Aorta (tissue), 5 donors: Measurements from ENCODE around the gene ECT2L. TPM values are rescaled to one million over a fixed set of nuclear protein-coding genes. Genes with fewer than 3 reads are reported as not detected.

Experiments
- ATAC-seq: fragments of 200-7000 bp; cut with Tn5 transposase; one replicate; pipeline ENCODE4 v1.9.1; 2022; ENCODE audit warnings: moderate library complexity; ENCODE audit not compliant: low FRiP score
- DNase-seq, 2 donors: peaks; one replicate each; pipeline ENCODE4 v3.0.0-alpha.2; 2020
- H3K27ac ChIP-seq, 2 donors: one replicate each; pipeline ENCODE4 v1.5.1; 2013; ENCODE audit warnings: low read length in 2 of 2, mild to moderate bottlenecking in 2 of 2, moderate library complexity in 2 of 2, control low read depth in 1 of 2, inconsistent platforms in 1 of 2, low read depth in 1 of 2
- H3K27me3 ChIP-seq, 2 donors: one replicate each; pipeline ENCODE4 v1.6.1; 2013; ENCODE audit warnings: control low read depth in 1 of 2, low read length in 1 of 2, mild to moderate bottlenecking in 1 of 2, moderate library complexity in 1 of 2; ENCODE audit not compliant: insufficient read depth in 2 of 2, control insufficient read depth in 1 of 2
- H3K36me3 ChIP-seq, 2 donors: one replicate each; pipeline ENCODE4 v1.6.1; 2013; ENCODE audit warnings: control low read depth in 1 of 2, low read length in 1 of 2, mild to moderate bottlenecking in 1 of 2; ENCODE audit not compliant: insufficient read depth in 2 of 2, control insufficient read depth in 1 of 2
- H3K4me1 ChIP-seq, 2 donors: one replicate each; pipeline ENCODE4 v1.6.1; 2013; ENCODE audit warnings: low read length in 2 of 2, control low read depth in 1 of 2, mild to moderate bottlenecking in 1 of 2, moderate library complexity in 1 of 2; ENCODE audit not compliant: insufficient read depth in 2 of 2, control insufficient read depth in 1 of 2
- H3K4me3 ChIP-seq, 2 donors: one replicate each; pipeline ENCODE4 v1.5.1; 2013; ENCODE audit warnings: low read length in 2 of 2, control low read depth in 1 of 2, mild to moderate bottlenecking in 1 of 2
- H3K9me3 ChIP-seq: one replicate; pipeline ENCODE4 v1.6.1; 2013; ENCODE audit warnings: mild to moderate bottlenecking, low read length; ENCODE audit not compliant: control insufficient read depth
- WGBS, 2 donors: extraction: QIAGEN DNeasy Blood & Tissue Kit; methylation state at CpG; one replicate each; pipeline ENCODE4 v1.1.7; 2013; 5-methylcytosine and 5-hydroxymethylcytosine counted together
- intact Hi-C, 2 donors: fragments of 100-400 bp; cut with DNase I; formaldehyde crosslinking; loops; one replicate each; pipeline versions ENCODE4 v1.14.2 to v1.15.0; 2022
- polyA plus RNA-seq, 2 donors: library from polyadenylated mRNA; stranded (reverse); fragments of 200-250 nt; gene quantifications; one replicate each; pipeline ENCODE4 v1.2.3, GENCODE V29; 2013
- total RNA-seq, 2 donors: library from RNA; stranded (reverse); fragmentation: NEBNext Ultra II Directional; extraction: Animal tissue kit (Norgen Biotek cat#: 25700); gene quantifications; one replicate each; pipeline ENCODE4 v1.2.1, GENCODE V29; 2021
- donor health status: healthy with polysubstance abuse.
- donor health status: Bipolar disorder and iron deficiency.
- donor health status: DM: no; HTN: no; CAD: no.
- donor health status: DM: no; HTN: no; CAD: no.
- donor health status: DM: yes; HTN: yes; CAD: no.

ECT2L gene
- total and polyA plus RNA-seq, 4 donors: 0.19 to 2.7 (median 0.30) TPM; not detected in 1

GRCh38 chr6:138863321-138863720, 67.4 kb downstream of the ECT2L start:
- no peak for ATAC-seq
- H3K27ac ChIP-seq: no peak overlapping the region
- WGBS, 2 donors: 21 to 29% methylated on average over 9 of the region's 9 CpGs
- peaks cover 0 to 4% of the 10 kb centered on the region in 2 donors for H3K4me1 ChIP-seq
- H3K27me3 ChIP-seq: no peaks in the 10 kb centered on the region
- no peak overlapping the region for H3K4me3 ChIP-seq
- intact Hi-C loops: no loop called here
- H3K36me3 ChIP-seq: no peaks in the 10 kb centered on the region
- no peaks in the 10 kb centered on the region for H3K9me3 ChIP-seq
- DNase-seq: peak in 1 of 2 donors; percentile 50

DNA sequence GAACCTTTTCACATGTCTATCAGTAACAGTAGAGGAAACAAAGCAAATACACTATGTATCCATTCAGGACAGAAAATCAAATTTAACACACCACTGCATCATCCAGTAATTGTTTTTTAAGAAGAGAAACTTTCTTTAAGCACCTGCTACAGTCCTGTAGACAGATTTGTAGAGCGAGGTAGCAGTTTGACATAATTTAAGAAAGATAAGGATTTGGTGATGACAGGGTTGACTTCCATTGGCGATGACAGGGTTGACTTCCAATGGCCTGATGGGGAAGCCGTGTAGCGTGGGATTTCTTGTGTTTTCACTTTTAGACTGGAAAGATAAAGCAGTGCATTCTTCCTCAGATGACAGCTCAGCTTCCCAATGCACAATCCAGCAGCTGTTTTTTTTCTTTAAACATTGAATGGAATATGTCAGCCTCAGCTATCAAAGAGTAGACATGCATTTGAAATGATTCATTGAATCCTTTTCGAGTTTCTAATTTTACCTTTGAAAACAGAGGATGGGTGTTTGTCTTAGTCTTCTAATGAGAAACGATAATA, 68.5 kb downstream of the ECT2L start:
- Histone ChIP-seq H3K9me3 (no peaks in the 10 kb centered on the region), H3K36me3 (no peaks in the 10 kb centered on the region), H3K27me3 (no peaks in the 10 kb centered on the region), H3K27ac (no peak overlapping the region), H3K4me1 (peaks cover 0 to 4% of the 10 kb centered on the region in 2 donors), H3K4me3 (no peak overlapping the region)
- no peak for ATAC-seq
- 65 to 71% methylated on average over 6 of the region's 6 CpGs for WGBS, 2 donors
- intact Hi-C loops: no loop called here
- DNase-seq: no peak

- WGBS, 2 donors: 94 to 95% methylated on average over 6 of the region's 6 CpGs
- H3K4me1 ChIP-seq: peaks cover 0 to 4% of the 10 kb centered on the region in 2 donors
These were observed 69.7 kb downstream of the ECT2L start for GRCh38 chr6:138865480-138866109.

DNA sequence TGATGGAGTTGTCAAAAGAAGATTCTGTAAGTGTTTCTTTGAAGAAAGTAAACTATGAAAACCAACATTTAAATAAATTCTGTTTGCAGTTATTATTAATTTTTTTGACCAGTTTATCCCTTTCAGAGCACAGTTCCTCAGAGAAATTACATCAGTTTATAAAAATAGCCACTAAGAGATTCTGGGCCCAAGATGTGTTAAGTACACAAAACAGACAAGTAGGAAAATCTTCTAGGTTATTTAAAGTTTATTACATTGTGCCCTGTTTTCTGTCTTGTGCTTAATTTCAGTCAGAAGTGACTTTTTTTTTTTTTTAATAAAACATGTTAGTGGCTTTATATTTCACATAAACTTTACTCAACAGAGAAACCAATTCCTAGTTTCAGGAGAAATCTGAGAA, 72.3 kb downstream of the ECT2L start:
- H3K27ac ChIP-seq: no peak overlapping the region
- ATAC-seq: no peak
- intact Hi-C loops: no loop called here

More at GRCh38 chr6:138865480-138866109, 69.7 kb downstream of the ECT2L start:
- no peaks in the 10 kb centered on the region for H3K36me3 ChIP-seq
- no peak overlapping the region for H3K4me3 ChIP-seq
- no peaks in the 10 kb centered on the region for H3K9me3 ChIP-seq
- ATAC-seq (no peak), DNase-seq (no peak)
- no peak overlapping the region for H3K27ac ChIP-seq
- intact Hi-C loops: no loop called here
- H3K27me3 ChIP-seq: no peaks in the 10 kb centered on the region

DNA sequence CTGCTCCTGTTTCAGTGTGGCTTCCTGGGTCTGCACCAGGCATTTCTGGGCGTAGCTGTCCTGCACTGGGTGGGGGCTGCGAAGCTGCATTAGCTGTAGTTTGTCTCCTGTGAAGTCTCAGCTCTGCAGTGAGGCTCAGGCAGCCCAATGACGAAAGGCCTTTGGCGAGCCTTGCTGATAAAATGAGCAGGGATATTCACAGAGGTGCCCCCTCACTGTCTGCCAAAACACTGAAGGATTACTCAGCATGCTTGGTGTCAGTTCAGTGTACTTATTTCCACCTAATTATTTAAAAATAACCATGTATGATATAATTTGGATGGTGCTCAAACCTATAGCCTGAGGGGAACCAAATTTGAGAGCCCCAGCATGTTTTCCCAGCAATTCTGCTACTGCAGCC, 73.5 kb downstream of the ECT2L start:
- Histone ChIP-seq H3K9me3 (no peaks in the 10 kb centered on the region), H3K27me3 (no peaks in the 10 kb centered on the region), H3K4me3 (no peak overlapping the region), H3K36me3 (no peaks in the 10 kb centered on the region), H3K27ac (peak overlapping the region in 1 of 2 donors; percentile 25), H3K4me1 (no peaks in the 10 kb centered on the region)
- DNase-seq (no peak), ATAC-seq (peak; percentile 44)
- intact Hi-C loops: no loop called here
- 70 to 78% methylated on average over 4 of the region's 4 CpGs for WGBS, 2 donors

More for the DNA sequence above, 72.3 kb downstream of the ECT2L start:
- Histone ChIP-seq H3K36me3 (no peaks in the 10 kb centered on the region), H3K4me3 (no peak overlapping the region), H3K4me1 (no peaks in the 10 kb centered on the region), H3K27me3 (no peaks in the 10 kb centered on the region), H3K9me3 (no peaks in the 10 kb centered on the region)
- DNase-seq: no peak

GRCh38 chr6:138873191-138873590, 77.3 kb downstream of the ECT2L start:
- intact Hi-C loops: no loop called here
- Histone ChIP-seq H3K9me3 (no peaks in the 10 kb centered on the region), H3K36me3 (no peaks in the 10 kb centered on the region), H3K4me3 (no peak overlapping the region), H3K27ac (no peak overlapping the region), H3K27me3 (no peaks in the 10 kb centered on the region), H3K4me1 (no peaks in the 10 kb centered on the region)
- ATAC-seq: no peak
- 92% methylated on average over 8 of the region's 8 CpGs for WGBS, 2 donors
- no peak for DNase-seq

DNA sequence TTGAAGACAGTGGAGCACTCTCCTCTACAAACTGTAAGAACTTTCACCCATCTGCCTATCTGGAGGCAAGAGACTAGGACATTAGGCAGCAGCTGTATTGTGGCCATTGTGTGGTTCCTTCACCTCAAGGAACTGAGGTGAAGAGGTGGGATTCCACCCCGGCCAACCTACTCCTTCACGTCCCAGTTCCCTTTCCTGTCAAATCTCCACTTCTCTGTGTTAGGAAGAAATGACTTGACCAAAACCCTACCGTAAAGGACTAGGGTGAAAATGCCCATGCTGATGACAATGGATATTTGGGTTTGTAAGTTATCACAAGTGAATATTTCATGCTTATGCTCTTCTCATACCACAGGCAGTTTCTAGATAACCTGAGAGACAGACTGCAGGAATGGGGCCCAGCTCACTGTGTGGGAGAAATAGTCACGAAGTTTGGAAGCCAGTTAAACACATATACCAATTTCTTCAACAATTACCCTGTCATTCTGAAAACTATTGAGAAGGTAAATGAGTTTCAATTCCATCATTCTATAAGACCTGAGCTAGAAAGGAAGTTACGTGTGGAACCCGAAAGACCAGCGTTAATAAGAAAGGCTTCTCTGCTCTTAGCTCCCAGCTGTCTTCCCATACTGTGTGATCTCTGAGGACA, 86.6 kb downstream of the ECT2L start:
- 94 to 95% methylated on average over 7 of the region's 7 CpGs for WGBS, 2 donors
- H3K27ac ChIP-seq: no peak overlapping the region
- H3K4me3 ChIP-seq: no peak overlapping the region
- H3K4me1 ChIP-seq: no peaks in the 10 kb centered on the region
- ATAC-seq (no peak), DNase-seq (no peak)
- no peaks in the 10 kb centered on the region for H3K27me3 ChIP-seq
- no peaks in the 10 kb centered on the region for H3K9me3 ChIP-seq
- intact Hi-C loops: no loop called here
- no peaks in the 10 kb centered on the region for H3K36me3 ChIP-seq

DNA sequence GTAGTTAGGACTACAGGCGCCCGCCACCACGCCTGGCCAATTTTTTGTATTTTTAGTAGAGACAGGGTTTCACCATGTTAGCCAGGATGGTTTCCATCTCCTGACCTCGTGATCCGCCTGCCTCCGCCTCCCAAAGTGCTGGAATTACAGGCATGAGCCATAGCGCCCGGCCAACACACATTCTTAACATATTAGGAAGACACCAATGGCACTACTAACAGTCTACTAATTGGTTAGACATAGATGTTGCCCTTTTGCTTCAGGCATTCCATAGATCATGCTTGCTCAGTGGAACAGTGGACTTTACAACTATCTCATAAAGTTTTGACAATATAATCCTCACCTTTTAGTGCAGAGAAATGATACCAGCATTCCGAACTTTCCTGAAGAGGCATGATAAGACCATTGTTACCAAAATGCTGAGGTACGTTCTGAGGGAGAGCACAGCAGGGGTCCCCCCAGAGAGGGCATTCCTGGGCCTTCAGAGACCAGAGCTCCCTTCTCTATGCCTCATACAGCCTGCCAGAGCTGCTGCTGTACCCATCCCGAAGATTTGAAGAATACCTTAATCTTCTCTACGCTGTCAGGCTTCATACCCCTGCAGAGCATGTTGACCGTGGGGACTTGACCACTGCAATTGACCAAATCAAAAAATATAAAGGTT, 89.4 kb downstream of the ECT2L start:
- H3K9me3 ChIP-seq: no peaks in the 10 kb centered on the region
- intact Hi-C loops: no loop called here
- WGBS, 2 donors: 87 to 88% methylated on average over 13 of the region's 13 CpGs
- no peaks in the 10 kb centered on the region for H3K36me3 ChIP-seq
- DNase-seq (no peak), ATAC-seq (no peak)
- H3K27me3 ChIP-seq: no peaks in the 10 kb centered on the region
- H3K27ac ChIP-seq: no peak overlapping the region
- no peak overlapping the region for H3K4me3 ChIP-seq
- no peaks in the 10 kb centered on the region for H3K4me1 ChIP-seq
